ENCODE results near the gene TSPAN17.
"Not testable (repeated sequence)": the region's sequence is repeated elsewhere in the genome, so short reads cannot be mapped to it uniquely, and the experiment has no call there.

The TSPAN17 gene

GRCh38 chr5:176679365-176680225 lies 32.3 kb downstream of the TSPAN17 start:
- DNase-seq (ENCODE audit: low read depth in 2 of 3, low spot score in 2 of 3): no peak

GRCh38 chr5:176680226-176680563 lies 32.9 kb downstream of the TSPAN17 start:
- no peak for DNase-seq (ENCODE audit: low read depth in 2 of 3, low spot score in 2 of 3)

DNA sequence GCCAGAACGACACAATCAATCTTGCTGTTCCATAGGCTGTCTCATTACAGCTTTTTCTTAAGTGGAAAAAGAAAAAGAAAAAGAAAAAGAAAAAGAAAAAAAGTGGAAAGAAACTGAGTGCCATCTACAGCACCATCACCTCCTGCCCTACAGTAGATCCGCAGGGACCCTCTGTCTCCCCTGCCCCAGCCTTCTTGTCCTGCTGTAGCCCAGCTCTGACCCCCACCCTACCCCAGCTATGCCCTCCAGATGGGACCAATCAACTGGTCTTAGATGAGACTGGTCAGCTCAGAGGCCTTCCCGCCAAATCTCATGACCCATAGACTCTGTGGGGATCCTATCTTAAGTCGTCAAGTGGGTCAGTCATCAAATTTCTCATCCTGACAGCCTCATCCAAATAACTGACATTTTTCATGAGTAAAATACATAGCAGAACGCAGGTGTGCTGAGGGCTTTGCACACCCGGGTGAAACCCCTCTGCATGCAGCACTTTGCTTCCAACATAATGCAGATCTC lies 34.8 kb downstream of the TSPAN17 start:
- DNase-seq (ENCODE audit: low read depth in 2 of 3, low spot score in 2 of 3): no peak

DNA sequence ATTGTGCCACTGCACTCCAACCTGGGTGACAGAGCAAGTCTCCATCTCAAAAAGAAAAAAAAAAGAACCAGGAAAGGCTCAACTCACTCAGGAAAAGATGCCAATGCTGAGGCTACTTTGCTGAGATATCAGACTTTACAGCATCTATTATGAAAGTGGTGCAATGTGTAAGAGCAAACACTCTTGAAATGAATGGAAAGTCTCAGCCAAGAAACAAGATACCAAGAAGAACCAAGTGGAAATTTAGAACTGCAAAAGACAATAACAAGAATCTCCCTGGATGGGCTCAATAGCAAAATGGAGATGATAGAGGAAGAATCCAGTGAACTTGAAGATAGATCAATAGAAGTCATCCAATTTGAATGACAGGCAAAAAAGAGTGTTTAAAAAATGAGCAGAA lies 37.7 kb downstream of the TSPAN17 start:
- DNase-seq (ENCODE audit: low read depth in 2 of 3, low spot score in 2 of 3): no peak

DNA sequence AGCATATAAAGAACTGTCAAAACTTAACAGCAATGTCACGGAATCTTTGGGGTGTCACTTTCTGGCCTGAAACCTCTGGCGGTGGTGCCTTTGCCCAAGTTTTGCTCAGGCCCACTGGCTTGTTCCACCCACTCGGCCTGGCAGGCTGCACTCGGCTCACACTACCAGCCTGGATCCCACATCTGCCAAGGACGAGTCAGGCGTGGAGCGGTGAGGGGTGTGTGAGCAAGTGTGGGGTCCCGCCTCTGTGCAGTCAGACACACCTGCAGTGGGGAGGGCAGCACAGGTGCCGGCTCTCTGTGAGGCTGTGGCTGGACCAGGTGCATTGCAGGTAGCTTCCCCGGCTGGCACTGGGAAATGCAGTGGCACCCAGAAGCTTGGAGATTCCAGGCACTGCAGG lies 40.0 kb downstream of the TSPAN17 start:
- no peak for DNase-seq (ENCODE audit: low read depth in 2 of 3, low spot score in 2 of 3)

DNA sequence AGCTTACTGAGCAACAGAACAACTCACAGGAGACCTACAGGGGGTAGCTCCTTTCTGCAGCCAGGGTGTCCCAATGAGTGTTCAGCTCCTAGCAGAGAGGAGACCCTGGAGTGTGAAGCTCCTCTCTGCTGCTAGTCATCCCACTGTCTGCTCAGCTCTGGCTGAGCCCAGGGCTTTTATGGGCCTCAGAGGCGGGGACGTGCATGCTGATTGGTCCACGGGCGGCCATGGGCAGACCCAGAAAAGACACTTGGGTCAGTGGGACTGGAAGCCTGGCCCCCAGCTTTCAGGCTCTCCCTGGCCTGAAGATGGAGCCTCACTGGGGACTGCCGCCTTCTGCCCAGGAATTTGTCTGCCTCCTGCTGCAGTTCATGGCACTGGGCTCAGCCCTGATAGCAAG lies 40.6 kb downstream of the TSPAN17 start:
- no peak for DNase-seq (ENCODE audit: low read depth in 2 of 3, low spot score in 2 of 3)

DNA sequence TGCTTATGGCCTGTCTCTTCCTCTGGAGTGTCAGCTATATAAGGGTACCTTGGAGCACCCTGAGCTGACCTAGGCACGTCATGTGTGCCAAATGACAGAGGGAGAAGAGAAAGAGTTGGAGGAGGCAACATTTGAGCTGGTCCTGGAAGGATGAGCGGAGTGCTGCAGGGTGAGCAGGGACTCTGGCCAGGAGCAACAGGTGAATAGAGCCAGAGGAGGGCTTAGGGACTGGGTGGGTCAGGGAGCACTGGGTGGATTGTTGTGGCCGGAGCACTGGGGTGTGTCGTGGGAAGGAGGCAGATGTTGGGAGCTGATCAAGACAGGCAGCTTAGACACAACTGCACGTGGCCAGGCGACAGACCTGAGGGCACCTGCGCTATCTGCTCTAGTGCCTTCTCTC lies 43.6 kb downstream of the TSPAN17 start:
- DNase-seq (ENCODE audit: low read depth in 2 of 3, low spot score in 2 of 3): no peak

GRCh38 chr5:176691524-176691923 lies 44.2 kb downstream of the TSPAN17 start:
- DNase-seq (ENCODE audit: low read depth in 2 of 3, low spot score in 2 of 3): no peak

GRCh38 chr5:176692326-176692725 lies 45.0 kb downstream of the TSPAN17 start:
- DNase-seq (ENCODE audit: low read depth in 2 of 3, low spot score in 2 of 3): no peak

DNA sequence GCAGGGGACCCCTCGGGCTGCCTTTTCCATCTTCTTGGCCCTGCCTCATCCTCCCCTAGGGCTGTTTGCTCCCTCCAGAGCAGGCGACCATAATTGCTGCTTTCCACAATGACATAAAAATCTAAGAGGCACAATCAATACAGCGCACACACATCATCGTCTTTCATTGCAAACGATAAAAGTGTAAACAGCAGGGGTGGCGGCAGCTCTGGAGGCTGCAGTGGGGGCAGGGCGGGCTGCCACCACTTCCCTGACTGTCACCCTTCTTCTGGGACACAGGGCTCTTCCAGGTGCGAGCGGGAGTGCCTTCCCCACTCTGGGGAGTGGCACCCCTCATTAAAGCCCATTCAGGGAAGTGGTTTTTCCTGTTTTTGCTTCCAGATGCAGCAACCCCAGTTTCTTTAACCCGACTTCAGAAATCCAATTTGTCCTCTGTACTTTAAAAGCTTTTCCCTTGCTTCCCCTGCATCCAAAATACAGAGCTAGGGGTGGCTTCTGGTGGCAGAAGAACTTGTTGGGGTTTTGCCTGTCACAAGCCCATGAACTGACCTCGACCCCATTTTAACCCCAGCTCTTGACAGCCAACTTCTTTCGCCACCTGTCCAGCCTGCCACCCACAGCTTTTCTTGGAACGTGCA lies 45.7 kb downstream of the TSPAN17 start:
- no peak for DNase-seq (ENCODE audit: low read depth in 2 of 3, low spot score in 2 of 3)

DNA sequence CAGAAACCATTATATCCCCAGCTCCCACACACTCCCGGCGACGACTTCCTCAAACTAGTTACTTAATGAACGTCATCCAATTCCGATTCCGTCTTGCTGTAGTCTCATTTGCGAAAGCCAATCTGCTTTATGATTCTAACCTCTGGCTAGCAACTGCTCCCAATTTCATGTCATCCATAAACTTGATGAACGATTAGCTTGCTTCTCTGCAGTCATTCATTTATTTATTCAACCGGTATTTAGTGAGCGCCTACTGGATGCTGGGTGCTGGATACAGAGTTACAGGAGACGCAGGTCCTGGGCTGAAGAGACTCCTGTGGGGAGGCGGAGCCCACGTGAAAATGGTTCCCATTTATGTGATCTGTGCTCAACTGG lies 46.2 kb downstream of the TSPAN17 start:
- DNase-seq (ENCODE audit: low read depth in 2 of 3, low spot score in 2 of 3): no peak

- DNase-seq (ENCODE audit: low read depth in 2 of 3, low spot score in 2 of 3): no peak
Observed at GRCh38 chr5:176694146-176694545, 46.9 kb downstream of the TSPAN17 start.

DNA sequence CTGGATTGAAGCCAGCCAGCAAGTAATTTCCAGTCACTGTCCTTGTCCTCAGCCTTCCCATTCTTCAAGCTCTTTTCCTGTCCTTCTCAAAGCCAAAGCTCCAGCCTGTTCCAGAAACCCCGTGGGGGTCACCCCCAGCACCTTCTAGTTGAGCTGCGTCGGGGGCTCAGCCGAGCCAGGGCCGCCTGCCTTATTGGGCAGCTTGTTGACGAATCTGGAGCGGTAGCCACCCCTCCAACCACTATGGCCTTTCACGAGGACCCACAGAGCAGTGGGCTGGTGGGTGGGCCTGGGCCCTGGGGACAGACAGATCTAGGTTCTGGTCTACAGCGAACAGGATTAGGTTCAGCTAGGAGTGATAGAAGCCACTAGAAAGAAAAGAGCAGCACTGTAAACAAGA lies 47.3 kb downstream of the TSPAN17 start:
- DNase-seq (ENCODE audit: low read depth in 2 of 3, low spot score in 2 of 3): no peak

- no peak for DNase-seq (ENCODE audit: low read depth in 2 of 3, low spot score in 2 of 3)
Observed at GRCh38 chr5:176695073-176695472, 47.8 kb downstream of the TSPAN17 start.

GRCh38 chr5:176697267-176697933 lies 50.1 kb downstream of the TSPAN17 start:
- DNase-seq (ENCODE audit: low read depth in 2 of 3, low spot score in 2 of 3): no peak

DNA sequence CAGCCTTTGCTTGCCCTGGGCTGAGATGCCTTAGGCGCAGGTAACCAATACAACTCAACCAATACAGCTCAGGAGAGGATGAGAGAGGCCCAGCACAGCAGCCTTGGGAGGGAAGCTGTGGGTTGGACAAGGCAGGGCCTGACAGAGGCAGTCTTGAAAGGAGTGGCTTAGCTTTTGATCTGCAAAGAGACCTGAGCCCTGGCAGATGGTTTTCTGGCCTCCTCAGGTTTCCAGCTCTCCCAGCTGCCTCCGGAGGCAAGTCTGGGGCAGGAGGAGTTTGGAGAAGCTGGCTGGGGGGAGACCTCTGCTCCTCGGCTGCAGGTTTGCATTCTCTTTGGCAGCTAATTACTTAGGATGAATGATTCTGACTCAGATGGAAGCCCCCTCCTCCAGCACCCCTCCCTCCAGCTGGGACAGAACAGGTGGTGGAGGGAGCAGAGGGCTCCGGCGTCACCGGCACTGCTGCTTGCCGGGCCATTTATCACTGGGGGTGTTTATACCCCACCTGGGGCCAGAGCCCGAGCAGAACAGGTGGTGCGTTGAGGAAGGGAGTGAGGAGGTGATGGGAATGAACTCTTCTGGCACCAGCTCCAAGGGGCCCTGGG lies 50.8 kb downstream of the TSPAN17 start:
- DNase-seq (ENCODE audit: low read depth in 2 of 3, low spot score in 2 of 3): no peak

DNA sequence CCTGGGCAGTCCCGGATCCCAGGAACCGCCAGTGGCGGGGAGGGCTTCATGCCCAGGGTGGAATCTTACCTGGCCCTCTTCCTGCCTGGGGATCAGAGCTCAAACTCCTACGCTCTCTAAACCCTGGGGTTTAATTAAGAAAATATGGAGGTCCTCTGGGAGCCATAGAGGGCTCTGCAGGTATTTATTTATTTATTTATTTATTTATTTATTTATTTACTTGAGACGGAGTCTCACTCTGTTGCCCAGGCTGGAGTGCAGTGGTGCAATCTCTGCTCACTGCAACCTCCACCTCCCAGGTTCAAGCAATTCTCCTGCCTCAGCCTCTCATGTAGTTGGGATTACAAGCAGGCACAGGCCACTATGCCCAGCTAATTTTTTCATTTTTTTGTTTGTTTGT lies 52.2 kb downstream of the TSPAN17 start:
- DNase-seq (ENCODE audit: low read depth in 2 of 3, low spot score in 2 of 3): not testable (repeated sequence)

GRCh38 chr5:176700239-176700847 lies 53.1 kb downstream of the TSPAN17 start:
- DNase-seq (ENCODE audit: low read depth in 2 of 3, low spot score in 2 of 3): no peak

DNA sequence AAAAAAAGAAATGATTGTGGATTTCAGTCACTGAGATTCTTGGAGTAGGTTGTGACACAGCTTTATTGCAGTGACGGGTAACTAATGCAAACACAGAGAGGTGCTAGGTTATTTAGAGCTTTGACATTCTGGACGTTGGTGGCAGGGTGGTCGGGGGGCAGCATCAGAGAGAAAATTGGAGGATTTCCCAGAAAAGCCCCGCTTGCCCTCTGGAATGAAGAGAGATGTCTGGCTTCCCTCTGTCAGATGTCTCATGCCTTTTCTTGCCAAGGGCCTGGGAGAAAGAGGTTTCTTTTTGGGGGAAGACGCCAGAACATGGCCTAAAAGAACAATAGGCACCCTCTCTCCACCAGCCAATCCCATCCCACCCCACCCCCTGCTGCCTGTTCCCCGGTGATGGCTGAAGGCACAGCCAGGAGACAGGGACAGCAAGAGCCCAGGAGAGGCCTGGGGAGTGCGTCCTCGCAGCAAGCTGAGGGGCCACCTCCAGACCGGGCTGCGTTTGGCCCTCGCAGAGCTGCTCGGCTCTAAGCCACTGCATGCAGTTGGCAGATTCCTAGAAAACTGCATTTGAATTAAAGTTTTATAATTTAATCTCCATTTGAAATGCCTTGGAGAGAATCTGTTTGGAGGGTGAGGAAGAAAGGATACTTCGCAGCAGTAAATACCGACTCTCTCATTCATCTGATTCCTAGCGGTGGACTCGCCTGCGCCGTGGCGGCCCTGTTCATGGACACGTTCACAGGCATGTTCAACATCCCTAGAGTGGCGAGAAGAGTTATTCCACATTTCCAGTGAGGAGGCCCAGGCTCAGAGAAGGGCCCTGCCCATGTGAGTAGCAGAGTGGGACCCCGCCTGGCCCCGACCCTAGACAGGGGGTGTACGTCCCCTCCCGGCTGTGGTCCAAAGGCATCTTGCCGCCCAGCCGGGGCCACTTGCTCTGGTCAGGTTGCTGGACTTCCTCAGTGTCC lies 55.7 kb downstream of the TSPAN17 start:
- no peak for DNase-seq (ENCODE audit: low read depth in 2 of 3, low spot score in 2 of 3)

DNA sequence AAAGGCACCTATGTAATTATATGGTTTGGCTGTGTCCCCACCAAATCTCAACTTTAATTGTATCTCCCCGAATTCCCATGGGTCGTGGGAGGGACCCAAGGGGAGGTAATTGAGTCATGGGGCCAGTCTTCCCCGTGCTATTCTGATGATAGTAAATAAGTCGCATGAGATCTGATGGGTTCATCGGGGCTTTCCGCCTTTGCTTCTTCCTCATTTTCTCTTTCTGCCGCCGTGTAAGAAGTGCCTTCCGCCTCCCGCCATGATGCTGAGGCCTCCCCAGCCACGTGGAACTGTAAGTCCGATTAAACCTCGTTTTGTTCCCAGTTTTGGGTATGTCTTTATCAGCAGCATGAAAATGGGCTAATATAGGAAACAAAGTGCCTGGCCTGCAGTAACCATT lies 56.6 kb downstream of the TSPAN17 start:
- no peak for DNase-seq (ENCODE audit: low read depth in 2 of 3, low spot score in 2 of 3)

Data from activated CD8-positive, alpha-beta memory T cell treated with anti-CD3 and anti-CD28 coated beads for 48 hours (primary cell).